ENCODE data around the gene MFN2. TPM values are rescaled to one million over a fixed set of nuclear protein-coding genes. Genes with fewer than 3 reads are reported as not detected.

MFN2 gene
- total and polyA plus RNA-seq, 9 of the 15 experiments (the other 6 are each of a cell fraction or from before 2014, with no cell fraction given) = 10.5 to 158 (median 87.1) TPM

GRCh38 chr1:11967028-11967547, 13.2 kb upstream of the MFN2 start (continued):
- TF ChIP-seq ZBTB43 (CRISPR knock-in tag; IDR thresholded peaks at IDR 0.05) = no peak
- no peak for TF ChIP-seq ZNF124 (CRISPR knock-in tag; IDR thresholded peaks at IDR 0.05)
- TF ChIP-seq ERF (CRISPR knock-in tag; IDR thresholded peaks at IDR 0.05) = no peak
- TF ChIP-seq MCM5 (IDR thresholded peaks at IDR 0.05; ENCODE audit: low read depth) = no peak
- TF ChIP-seq THRB (CRISPR knock-in tag; conservative IDR thresholded peaks at IDR 0.05) = no peak
- no peak for TF ChIP-seq E4F1 (CRISPR knock-in tag; IDR thresholded peaks at IDR 0.05; ENCODE audit: borderline replicate concordance)
- 0 out of 2 replicates have a peak, but pooled peaks have one; percentile 19 for TF ChIP-seq ZEB2 (IDR thresholded peaks at IDR 0.05)
- TF ChIP-seq XRCC5 (IDR thresholded peaks at IDR 0.05; ENCODE audit: low read depth, low read length) = peak; percentile 23; the same call in 1 of the 2 replicates
- peak; percentile 43; the same call in 1 of the 2 replicates for TF ChIP-seq CREM (IDR thresholded peaks at IDR 0.05; ENCODE audit: low read depth)
- no peak for TF ChIP-seq MITF (IDR thresholded peaks at IDR 0.05)
- no peak for TF ChIP-seq ZNF639 (CRISPR knock-in tag; conservative IDR thresholded peaks at IDR 0.05 in 1 of 2, IDR thresholded peaks at IDR 0.05 in 1 of 2)
- peak; percentile 67 to 91 for TF ChIP-seq RAD21 (CRISPR knock-in tag; conservative IDR thresholded peaks at IDR 0.05 in 1 of 2, IDR thresholded peaks at IDR 0.05 in 1 of 2)
- TF ChIP-seq RBM17 (IDR thresholded peaks at IDR 0.05; ENCODE audit: borderline replicate concordance, low read depth, low read length) = no peak
- TF ChIP-seq PCBP1 (IDR thresholded peaks at IDR 0.05; ENCODE audit: low read depth, low read length, poor library complexity, severe bottlenecking) = no peak
- TF ChIP-seq THRAP3 (IDR thresholded peaks at IDR 0.05; ENCODE audit: borderline replicate concordance) = no peak
- TF ChIP-seq CBFA2T2 (conservative IDR thresholded peaks at IDR 0.05) = no peak
- no peak for TF ChIP-seq TAF7 (tag; IDR thresholded peaks at IDR 0.05)
- 0 out of 4 replicates have a peak, but pooled peaks of 1 of the 2 experiments have one; percentile 8 for TF ChIP-seq RCOR1 (IDR thresholded peaks at IDR 0.05; ENCODE audit: borderline replicate concordance in 1 of 2, low read depth in 2 of 2, low read length in 2 of 2)
- TF ChIP-seq ZNF263 (CRISPR knock-in tag; IDR thresholded peaks at IDR 0.05; ENCODE audit: borderline replicate concordance) = peak; percentile 52; the same call in 1 of the 2 replicates
- TF ChIP-seq ZNF696 (CRISPR knock-in tag; conservative IDR thresholded peaks at IDR 0.05) = no peak
- peak; percentile 55; the same call in 1 of the 2 replicates for TF ChIP-seq KLF16 (IDR thresholded peaks at IDR 0.05)
